K562 (cell line): ENCODE measurements around the gene ANAPC2. TPM values are rescaled to one million over a fixed set of nuclear protein-coding genes. Genes with fewer than 3 reads are reported as not detected.

Experiments used
- ARID1B ChIP-seq: fragments of 450-650 bp; IDR thresholded peaks from 2 replicates; pipeline ENCODE4 v1.6.1; 2016; ENCODE audit warnings: antibody characterized with exemption, mild to moderate bottlenecking, inconsistent platforms
- BRD9 ChIP-seq: fragments of 450-650 bp; IDR thresholded peaks from 2 replicates; pipeline ENCODE4 v1.6.1; 2018; ENCODE audit warnings: low read depth; ENCODE audit not compliant: partially characterized antibody
- CTBP1 ChIP-seq: fragments of 450-650 bp; IDR thresholded peaks from 2 replicates; pipeline ENCODE4 v1.6.1; 2016; ENCODE audit warnings: borderline replicate concordance
- ETV5 ChIP-seq: sonication (generic); formaldehyde crosslinking; IDR thresholded peaks from 2 replicates; pipeline ENCODE4 v1.4.0; 2020; ENCODE audit warnings: low read depth, mild to moderate bottlenecking, missing genetic modification reagents
- HDAC1 ChIP-seq, 2 experiments: fragments of 450-650 bp; IDR thresholded peaks; 2 replicates each; pipeline ENCODE4 v1.6.1; 2016 to 2017; ENCODE audit warnings: inconsistent platforms in 1 of 2, mild to moderate bottlenecking in 1 of 2, moderate library complexity in 1 of 2
- ILK ChIP-seq: fragments of 450-650 bp; IDR thresholded peaks from 2 replicates; pipeline ENCODE4 v1.6.1; 2016; ENCODE audit warnings: missing genetic modification characterization, low read depth, mild to moderate bottlenecking, missing compliant biosample characterization, moderate library complexity, borderline replicate concordance
- IRF9 ChIP-seq: fragments of 450-650 bp; IDR thresholded peaks from 2 replicates; pipeline ENCODE4 v1.6.1; 2016; ENCODE audit warnings: missing biosample characterization, missing genetic modification characterization
- MNT ChIP-seq, 2 experiments: fragments of 450-650 bp; conservative IDR thresholded peaks; 2 replicates each; pipeline ENCODE4 v1.6.1; 2017; ENCODE audit warnings: mild to moderate bottlenecking in 2 of 2, moderate library complexity in 2 of 2
- RAD51 ChIP-seq: fragments of 450-650 bp; IDR thresholded peaks from 2 replicates; pipeline ENCODE4 v1.7.1; 2016; ENCODE audit warnings: low read depth, mild to moderate bottlenecking, borderline replicate concordance
- TAF1 ChIP-seq: IDR thresholded peaks from 2 replicates; pipeline ENCODE4 v1.6.1; 2011; ENCODE audit warnings: mild to moderate bottlenecking, low read length, moderate library complexity; ENCODE audit not compliant: insufficient read depth, control insufficient read depth, severe bottlenecking; ENCODE audit errors: extremely low read depth
- THAP12 ChIP-seq: fragments of 250-450 bp; sonication (Bioruptor Pico); IDR thresholded peaks from 2 replicates; pipeline ENCODE4 v1.9.0; 2021; ENCODE audit warnings: mild to moderate bottlenecking, inconsistent platforms
- ZBTB7A ChIP-seq: IDR thresholded peaks from 2 replicates; pipeline ENCODE4 v1.6.1; 2011; ENCODE audit warnings: low read depth, mild to moderate bottlenecking, low read length, moderate library complexity, borderline replicate concordance; ENCODE audit not compliant: control insufficient read depth
- ZNF444 ChIP-seq: fragments of 250-450 bp; sonication (Bioruptor Pico); IDR thresholded peaks from 2 replicates; pipeline ENCODE4 v1.4.0; 2020; ENCODE audit warnings: mild to moderate bottlenecking, moderate library complexity
- ZNF445 ChIP-seq: fragments of 250-450 bp; sonication (Bioruptor Pico); IDR thresholded peaks from 2 replicates; pipeline ENCODE4 v1.4.0; 2020; ENCODE audit warnings: low read depth, mild to moderate bottlenecking, moderate library complexity
- polyA plus RNA-seq, 8 experiments: library from polyadenylated mRNA; depleted of rRNA in 4 of 8; stranded (reverse) in 5 of 8; unstranded in 3 of 8; fragments of >200 nt; fragmentation: Nextera tagmentation in 2 of 8; fragmentation: Illumina TruSeq in 1 of 8; extraction: Ambion mirVana in 2 of 8; extraction: Trizol in 1 of 8; gene quantifications; 2 replicates each; pipeline versions ENCODE4 v1.2.1 to v1.2.3, GENCODE V29; 2011 to 2014; ENCODE audit warnings: inconsistent platforms in 1 of 8, missing spikeins in 1 of 8
- total RNA-seq, 7 experiments: library from RNA; depleted of rRNA in 6 of 7; stranded (reverse); fragments of >200 nt in 6 of 7; fragmentation: Illumina TruSeq in 2 of 7; extraction: Trizol in 2 of 7; gene quantifications; 2 replicates each; pipeline versions ENCODE4 v1.2.1 to v1.2.3, GENCODE V29; 2011 to 2021; ENCODE audit warnings: low replicate concordance in 1 of 7
- TF ChIP-seq, protein P1 (sequence below): fragments of 450-650 bp; IDR thresholded peaks from 2 replicates; pipeline ENCODE4 v1.7.1; 2018; ENCODE audit warnings: mild to moderate bottlenecking, low read depth; ENCODE audit not compliant: partially characterized antibody
- TF ChIP-seq, protein P2 (sequence below): fragments of 250-450 bp; sonication (Bioruptor Pico); IDR thresholded peaks from 2 replicates; pipeline ENCODE4 v1.8.0; 2022; ENCODE audit warnings: moderate library complexity, mild to moderate bottlenecking, inconsistent platforms

Gene ANAPC2
- total and polyA plus RNA-seq, 9 of the 15 experiments (the other 6 are each of a cell fraction or from before 2014, with no cell fraction given) = 0.11 to 56.5 (median 17.1) TPM; not detected in 1

GRCh38 chr9:137200311-137201204, 12.2 kb upstream of the ANAPC2 start, which contains the start of gene TPRN (continued):
- TF ChIP-seq, protein P1, sequence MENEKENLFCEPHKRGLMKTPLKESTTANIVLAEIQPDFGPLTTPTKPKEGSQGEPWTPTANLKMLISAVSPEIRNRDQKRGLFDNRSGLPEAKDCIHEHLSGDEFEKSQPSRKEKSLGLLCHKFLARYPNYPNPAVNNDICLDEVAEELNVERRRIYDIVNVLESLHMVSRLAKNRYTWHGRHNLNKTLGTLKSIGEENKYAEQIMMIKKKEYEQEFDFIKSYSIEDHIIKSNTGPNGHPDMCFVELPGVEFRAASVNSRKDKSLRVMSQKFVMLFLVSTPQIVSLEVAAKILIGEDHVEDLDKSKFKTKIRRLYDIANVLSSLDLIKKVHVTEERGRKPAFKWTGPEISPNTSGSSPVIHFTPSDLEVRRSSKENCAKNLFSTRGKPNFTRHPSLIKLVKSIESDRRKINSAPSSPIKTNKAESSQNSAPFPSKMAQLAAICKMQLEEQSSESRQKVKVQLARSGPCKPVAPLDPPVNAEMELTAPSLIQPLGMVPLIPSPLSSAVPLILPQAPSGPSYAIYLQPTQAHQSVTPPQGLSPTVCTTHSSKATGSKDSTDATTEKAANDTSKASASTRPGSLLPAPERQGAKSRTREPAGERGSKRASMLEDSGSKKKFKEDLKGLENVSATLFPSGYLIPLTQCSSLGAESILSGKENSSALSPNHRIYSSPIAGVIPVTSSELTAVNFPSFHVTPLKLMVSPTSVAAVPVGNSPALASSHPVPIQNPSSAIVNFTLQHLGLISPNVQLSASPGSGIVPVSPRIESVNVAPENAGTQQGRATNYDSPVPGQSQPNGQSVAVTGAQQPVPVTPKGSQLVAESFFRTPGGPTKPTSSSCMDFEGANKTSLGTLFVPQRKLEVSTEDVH = peak; percentile 66
- no peak for TF ChIP-seq ARID1B
- no peak for TF ChIP-seq ETV5 (CRISPR knock-in tag)
- TF ChIP-seq IRF9 (tag) = no peak
- peak in 1 of 2 experiments; percentile 85; a peak in 2 of 4 replicates for TF ChIP-seq HDAC1 (IDR thresholded peaks at IDR 0.05)
- TF ChIP-seq ZBTB7A = peak; percentile 94; the same call in 1 of the 2 replicates
- TF ChIP-seq CTBP1 = peak; percentile 75; the same call in 1 of the 2 replicates
- no peak for TF ChIP-seq BRD9
- peak; percentile 80 to 88 for TF ChIP-seq MNT (conservative IDR thresholded peaks at IDR 0.05)
- TF ChIP-seq THAP12 = peak; percentile 50
- no peak for TF ChIP-seq ZNF445
- TF ChIP-seq, protein P2, sequence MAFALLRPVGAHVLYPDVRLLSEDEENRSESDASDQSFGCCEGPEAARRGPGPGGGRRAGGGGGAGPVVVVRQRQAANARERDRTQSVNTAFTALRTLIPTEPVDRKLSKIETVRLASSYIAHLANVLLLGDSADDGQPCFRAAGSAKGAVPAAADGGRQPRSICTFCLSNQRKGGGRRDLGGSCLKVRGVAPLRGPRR (CRISPR knock-in tag) = no peak
- no peak for TF ChIP-seq RAD51
- TF ChIP-seq ZNF444 (CRISPR knock-in tag) = no peak
- peak; percentile 96 for TF ChIP-seq TAF1
- no peak for TF ChIP-seq ILK
